GM19438 (cell line): ENCODE results near the gene SIDT2.

Source experiments
- ATAC-seq: cut with Tn5 transposase; IDR thresholded peaks from one replicate; pipeline ENCODE4 v1.9.1; 2021; ENCODE audit warnings: low read depth; ENCODE audit not compliant: unreplicated experiment

SIDT2 gene

DNA sequence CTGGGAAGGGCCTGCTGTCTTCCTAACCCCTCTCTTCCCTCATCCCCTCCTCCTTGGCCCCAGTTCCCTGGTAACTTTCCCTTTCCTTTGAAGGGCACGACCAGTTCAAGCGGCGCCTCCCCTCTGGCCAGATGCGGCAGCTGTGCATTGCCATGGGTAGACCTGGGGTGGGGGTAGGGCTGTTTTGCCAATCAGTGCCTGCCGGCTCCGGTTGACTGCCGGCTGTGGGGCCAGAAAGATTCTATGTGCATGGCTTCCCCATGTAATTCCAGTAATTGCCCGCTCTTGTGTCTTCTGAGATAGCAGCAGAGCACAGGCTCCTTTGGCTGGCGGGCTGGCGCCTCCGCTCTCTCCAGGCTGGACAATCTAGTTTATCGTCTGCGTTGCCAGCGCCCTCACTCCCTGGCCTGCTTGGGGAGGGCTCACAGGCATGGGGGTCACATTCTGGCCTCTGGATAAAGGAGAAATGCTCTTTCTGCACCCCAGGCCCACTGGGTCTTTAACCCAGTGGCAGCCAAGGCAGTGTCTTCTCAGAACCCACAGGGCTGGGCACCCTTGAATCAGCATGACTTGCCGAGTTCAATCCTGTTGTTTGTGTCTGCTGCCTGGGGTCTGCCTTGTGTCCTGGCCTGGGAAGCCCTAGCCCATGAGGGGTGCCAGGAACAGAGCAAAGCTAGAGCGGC, 9.4 kb downstream of the SIDT2 start:
- ATAC-seq: no peak

- no peak for ATAC-seq
These were observed 10.1 kb downstream of the SIDT2 start for GRCh38 chr11:117188620-117189081.

GRCh38 chr11:117189191-117189940, 10.8 kb downstream of the SIDT2 start:
- ATAC-seq: no peak

DNA sequence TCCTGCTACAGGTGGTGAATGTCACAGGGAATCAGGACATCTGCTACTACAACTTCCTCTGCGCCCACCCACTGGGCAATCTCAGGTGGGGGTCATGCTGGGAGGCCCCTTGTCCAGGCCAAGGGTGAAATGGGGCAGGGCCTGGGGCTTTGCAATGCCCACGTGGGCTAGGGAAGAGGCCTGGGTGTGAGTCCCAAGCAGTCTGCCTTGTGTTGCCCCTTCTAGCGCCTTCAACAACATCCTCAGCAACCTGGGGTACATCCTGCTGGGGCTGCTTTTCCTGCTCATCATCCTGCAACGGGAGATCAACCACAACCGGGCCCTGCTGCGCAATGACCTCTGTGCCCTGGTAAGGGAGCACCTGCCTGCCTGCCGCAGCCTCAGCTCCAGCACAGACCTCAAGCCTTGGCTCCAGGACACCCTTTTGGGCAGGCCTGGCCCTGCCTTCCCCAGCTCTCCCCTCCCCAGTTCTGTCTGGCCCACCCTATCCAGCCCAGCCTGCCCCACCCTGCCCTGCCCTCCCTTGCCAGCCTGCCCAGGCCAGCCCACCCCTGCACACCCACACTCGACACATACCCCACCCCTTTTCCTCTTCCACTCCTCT, 11.5 kb downstream of the SIDT2 start:
- ATAC-seq: no peak

GRCh38 chr11:117191680-117192400, 13.3 kb downstream of the SIDT2 start:
- no peak for ATAC-seq

DNA sequence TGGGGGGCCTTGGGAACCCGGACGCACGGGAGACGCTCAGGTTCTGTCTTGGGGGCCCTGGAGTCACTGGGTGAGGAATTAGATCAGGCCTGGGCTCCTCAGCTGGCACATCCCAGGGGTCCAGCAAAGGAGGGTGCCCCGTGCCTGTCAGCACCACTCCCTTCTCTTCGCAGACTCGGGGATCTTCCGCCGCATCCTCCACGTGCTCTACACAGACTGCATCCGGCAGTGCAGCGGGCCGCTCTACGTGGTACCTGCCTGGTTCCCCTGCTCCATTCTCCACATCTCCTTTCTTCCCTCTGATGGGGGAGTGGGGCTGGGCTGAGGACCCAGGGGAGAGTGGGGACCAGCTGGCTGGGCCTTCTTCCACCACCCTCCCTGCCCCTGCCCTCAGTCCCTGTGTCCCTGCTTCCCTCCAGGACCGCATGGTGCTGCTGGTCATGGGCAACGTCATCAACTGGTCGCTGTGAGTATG, 13.9 kb downstream of the SIDT2 start:
- no peak for ATAC-seq

- no peak for ATAC-seq
These were observed 14.8 kb downstream of the SIDT2 start for GRCh38 chr11:117193130-117194020.

DNA sequence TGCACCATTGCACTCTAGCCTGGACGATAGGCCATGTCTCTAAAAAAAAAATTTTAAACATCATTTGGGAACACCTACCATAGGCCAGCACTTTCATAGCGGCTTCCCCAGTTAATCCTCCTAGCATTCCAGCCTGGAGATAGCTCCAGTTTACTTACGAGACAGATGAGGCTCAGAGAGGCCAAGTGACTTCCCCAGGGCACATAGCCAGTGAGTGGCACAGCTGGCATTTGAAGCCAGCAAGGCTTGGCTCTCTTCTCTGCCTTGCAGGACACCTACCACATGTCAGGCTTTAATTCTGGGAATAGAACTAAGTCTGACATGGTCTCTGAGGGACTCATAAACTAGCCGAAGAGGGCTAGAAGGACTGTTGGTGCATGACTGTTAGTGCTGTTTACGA, 15.7 kb downstream of the SIDT2 start:
- ATAC-seq: no peak

GRCh38 chr11:117195258-117195657, 16.7 kb downstream of the SIDT2 start:
- no peak for ATAC-seq

GRCh38 chr11:117195761-117196160, 17.2 kb downstream of the SIDT2 start:
- ATAC-seq: no peak

GRCh38 chr11:117197006-117197405, 18.5 kb downstream of the SIDT2 start:
- no peak for ATAC-seq

DNA sequence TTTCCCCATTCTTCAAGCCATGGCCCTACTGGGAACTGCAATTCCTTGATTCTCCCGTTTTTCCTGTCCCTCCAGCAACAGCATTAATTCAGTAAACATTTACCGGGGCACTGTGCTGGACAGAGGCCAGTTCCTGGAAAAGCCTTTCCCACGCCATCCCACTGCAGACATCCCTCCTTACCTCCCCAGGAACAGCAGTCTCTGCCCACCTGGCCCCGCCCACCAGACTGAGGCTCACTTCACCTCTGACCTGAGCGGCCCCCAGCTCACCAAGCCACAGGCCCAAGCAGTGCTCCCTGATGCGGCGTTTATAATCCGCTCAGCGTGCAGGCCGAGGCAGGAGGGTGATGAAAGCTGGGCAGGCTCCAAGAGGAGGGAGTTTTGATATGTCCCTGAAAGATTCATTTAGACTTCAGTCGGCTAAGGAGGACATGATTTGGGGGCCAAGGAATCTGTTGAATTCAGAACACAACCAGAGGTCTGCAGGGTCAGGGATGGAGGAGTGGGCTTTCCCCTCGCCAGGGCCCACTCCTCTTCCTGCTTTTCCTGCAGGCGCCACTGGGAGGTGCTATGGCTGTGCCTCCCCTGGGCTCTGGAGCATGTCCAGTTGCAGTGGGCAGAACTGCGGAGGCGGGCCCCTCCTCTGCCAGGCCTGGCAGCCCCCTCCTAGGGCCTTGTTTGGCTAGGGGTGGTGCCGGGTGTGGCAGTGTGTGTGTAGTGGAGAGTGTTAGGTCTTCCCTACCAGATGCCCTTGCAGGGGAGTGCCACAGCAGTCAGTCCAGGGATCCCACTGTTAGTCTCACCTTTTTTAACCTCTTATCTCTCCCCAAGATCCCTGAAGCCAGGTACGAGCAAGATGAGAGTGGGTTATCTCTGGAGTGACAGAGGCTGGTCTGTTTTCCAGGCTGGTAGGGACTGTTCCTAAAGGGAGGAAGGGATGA, 19.2 kb downstream of the SIDT2 start:
- ATAC-seq: no peak

DNA sequence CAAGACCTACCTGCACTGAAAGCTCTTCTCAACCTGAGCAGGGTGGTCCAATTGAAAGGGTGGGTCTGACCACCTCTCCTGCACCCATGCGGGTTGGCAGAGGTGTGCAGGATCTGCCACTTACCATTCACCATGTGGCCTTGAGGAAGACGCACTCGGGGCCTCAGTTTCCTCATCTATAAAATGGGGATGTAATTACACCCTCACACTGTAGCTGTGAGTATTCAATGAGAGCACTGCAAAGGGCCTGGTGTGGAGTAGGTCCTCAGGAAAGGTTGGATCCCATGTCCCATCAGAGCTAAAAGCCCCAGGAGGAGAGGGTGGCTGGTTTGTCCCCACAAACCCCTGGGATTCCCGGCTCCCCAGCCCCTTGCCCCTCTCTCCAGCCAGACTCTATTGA, 20.1 kb downstream of the SIDT2 start:
- ATAC-seq: no peak

GRCh38 chr11:117199053-117199915, 20.7 kb downstream of the SIDT2 start, which contains the start of gene TAGLN:
Gene TAGLN, plus strand, starts transcription at chr11:117199370. Its CDS starts 3,644 bp downstream, at chr11:117203014.
- no peak for ATAC-seq

DNA sequence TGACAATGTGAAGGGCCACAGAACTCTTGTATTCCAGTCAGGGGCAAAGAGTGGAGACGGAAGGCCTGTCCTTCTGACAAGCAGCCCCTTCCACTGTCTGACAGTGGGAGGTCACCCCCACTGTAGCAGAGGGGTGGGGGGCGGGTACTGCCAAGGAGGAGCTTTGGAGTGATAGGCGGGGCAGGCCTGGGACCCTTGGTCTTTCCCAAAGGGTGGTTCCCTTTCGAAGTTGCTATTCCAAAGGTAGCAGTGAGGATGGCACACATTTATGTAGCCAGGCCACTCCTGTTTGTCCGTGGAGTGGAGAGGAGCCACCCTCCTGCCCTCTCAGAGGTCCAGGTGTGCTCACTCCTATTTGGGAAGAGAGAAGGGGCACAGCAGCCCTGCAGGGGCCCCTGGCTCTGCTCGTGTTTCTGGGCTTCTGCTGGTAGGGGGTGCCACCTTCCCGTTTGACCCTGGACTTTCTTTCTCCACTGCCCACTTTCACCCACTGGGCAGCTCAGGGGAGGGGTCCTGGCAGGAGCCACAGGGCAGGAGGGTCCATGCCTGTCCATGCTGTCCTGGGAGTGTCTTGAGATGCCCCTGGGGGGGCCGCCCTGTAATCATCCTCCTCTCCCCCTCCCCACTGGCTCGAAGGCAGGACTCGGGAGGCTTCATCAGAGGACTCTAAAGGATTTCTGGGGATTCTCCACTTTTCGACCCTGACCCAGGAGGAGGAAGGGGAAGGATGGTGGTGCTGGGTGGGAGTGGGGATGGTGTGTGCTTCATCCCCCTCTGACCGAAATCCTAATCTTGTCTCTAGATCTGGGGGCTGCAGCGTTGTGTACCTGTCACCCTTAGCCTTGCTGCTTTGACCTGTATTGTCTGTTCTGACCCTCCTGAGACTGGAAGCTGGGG, 21.6 kb downstream of the SIDT2 start:
- ATAC-seq: no peak

- no peak for ATAC-seq
These were observed 22.5 kb downstream of the SIDT2 start for GRCh38 chr11:117200813-117201657.
